Activated T-cell treated with anti-CD3 and anti-CD28 coated beads, Interleukin-2, amount 50 U/mL, for 4 hours (primary cell): ENCODE results near the gene LGALS7B. TPM values are rescaled to one million over a fixed set of nuclear protein-coding genes. Genes with fewer than 3 reads are reported as not detected.
A peak's percentile ranks its signal among the peaks of the same experiment; 100 is the strongest.

Experiments
- ATAC-seq, 2 donors: fragments of 200-7000 bp; cut with Tn5 transposase; one replicate each; pipeline ENCODE4 v1.10.0; 2021
- DNase-seq: peaks from one replicate; pipeline ENCODE4 v3.0.0-alpha.2; 2020
- H3K27me3 Mint-ChIP-seq: one replicate; pipeline ENCODE4 v1.8.0; 2021; ENCODE audit warnings: low read depth, mixed read lengths
- H3K36me3 Mint-ChIP-seq: one replicate; pipeline ENCODE4 v1.8.0; 2022; ENCODE audit warnings: mixed read lengths; ENCODE audit not compliant: insufficient read depth
- H3K4me1 Mint-ChIP-seq: one replicate; pipeline ENCODE4 v1.8.0; 2021; ENCODE audit warnings: low read depth, mixed read lengths
- H3K4me3 Mint-ChIP-seq: one replicate; pipeline ENCODE4 v1.8.0; 2021; ENCODE audit warnings: mild to moderate bottlenecking, moderate library complexity, mixed read lengths
- H3K9me3 Mint-ChIP-seq: one replicate; pipeline ENCODE4 v1.8.0; 2021; ENCODE audit warnings: mixed read lengths
- total RNA-seq, 3 donors: library from RNA; stranded (reverse); gene quantifications; one replicate each; pipeline ENCODE4 v1.2.1, GENCODE V29; 2021

LGALS7B gene
- total RNA-seq, 3 donors from 2014 or later = not detected

DNA sequence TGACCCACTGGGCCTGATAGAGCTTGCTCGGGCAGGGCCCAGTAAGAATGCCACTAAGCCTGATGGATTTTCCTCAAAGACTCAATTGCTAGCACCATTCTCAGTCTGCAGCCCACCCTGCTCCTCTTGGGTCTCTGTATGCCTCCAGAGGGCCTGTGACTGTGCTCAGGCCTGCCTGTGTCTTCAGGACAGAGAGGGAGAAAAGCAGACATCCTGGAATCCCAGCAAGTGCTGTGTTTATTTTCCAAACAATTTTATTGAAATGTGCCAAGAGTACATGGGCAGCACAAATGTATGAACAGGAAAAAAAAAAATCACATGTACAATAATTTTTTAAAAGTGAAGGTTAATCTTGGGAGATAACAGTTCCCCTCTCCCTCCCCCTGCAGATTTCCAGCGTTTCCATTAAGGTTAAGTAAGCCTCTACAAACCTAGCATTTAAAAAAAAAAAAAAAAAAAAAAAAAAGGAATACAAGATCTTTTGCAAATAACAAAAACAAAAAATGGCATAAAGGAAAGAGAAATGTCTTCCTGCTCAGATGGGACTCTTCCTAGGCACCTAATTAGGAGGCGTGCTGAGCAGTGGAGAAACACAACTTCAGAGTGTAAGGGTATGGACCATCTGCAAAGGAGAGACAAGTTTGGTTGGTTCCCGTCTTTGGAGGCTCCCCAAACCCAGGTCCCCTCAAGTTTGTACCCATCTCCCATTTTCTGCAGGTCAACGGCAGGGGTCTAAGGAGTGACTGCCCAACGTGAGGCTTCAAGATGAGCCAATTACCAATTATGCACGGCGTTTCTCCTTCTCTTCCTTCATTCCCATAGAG, 47.4 kb downstream of the LGALS7B start:
- H3K9me3 Mint-ChIP-seq = no peaks in the 10 kb centered on the region
- H3K4me1 Mint-ChIP-seq = peaks cover 41% of the 10 kb centered on the region
- DNase-seq (no peak), ATAC-seq (no peak)
- peaks cover 39% of the 10 kb centered on the region for H3K36me3 Mint-ChIP-seq
- no peak overlapping the region for H3K4me3 Mint-ChIP-seq
- H3K27me3 Mint-ChIP-seq = no peaks in the 10 kb centered on the region

DNA sequence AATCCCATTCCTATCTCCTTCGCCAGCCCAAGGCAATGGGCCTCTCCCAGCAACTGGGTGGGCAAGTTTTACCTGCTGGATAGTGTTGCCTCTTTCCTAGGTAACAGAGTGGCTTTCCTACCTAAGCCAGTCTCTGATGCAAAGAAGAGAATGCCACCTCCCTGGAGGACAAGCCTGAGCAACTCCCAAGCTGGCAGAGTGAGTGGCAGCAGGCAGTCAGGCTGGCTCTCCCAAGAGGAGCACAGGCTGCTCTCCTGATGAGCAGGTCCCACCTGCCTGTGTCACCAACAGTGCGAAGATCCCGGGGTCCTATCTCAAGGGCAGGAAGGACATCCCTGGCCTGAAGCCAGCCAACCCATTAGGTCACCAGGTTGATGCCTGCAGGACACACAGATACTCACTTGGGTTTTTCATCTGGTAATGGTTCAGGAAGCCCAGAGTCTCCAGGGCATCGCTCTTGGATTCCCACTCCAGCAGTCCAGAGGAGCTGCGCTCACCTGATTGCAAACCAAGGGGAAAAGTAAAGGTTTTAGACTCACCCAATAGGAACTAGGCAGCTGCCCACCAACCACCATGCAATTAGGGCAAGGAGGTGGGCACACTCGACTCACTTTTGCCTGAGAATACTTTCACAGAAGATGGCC, 48.1 kb downstream of the LGALS7B start:
- H3K27me3 Mint-ChIP-seq = no peaks in the 10 kb centered on the region
- DNase-seq = no peak
- H3K36me3 Mint-ChIP-seq = peaks cover 44% of the 10 kb centered on the region
- ATAC-seq = no peak
- no peak overlapping the region for H3K4me3 Mint-ChIP-seq
- H3K4me1 Mint-ChIP-seq = peaks cover 43% of the 10 kb centered on the region
- H3K9me3 Mint-ChIP-seq = no peaks in the 10 kb centered on the region

GRCh38 chr19:38837656-38838121, 48.7 kb downstream of the LGALS7B start:
- DNase-seq = no peak
- H3K36me3 Mint-ChIP-seq = peaks cover 50% of the 10 kb centered on the region

DNA sequence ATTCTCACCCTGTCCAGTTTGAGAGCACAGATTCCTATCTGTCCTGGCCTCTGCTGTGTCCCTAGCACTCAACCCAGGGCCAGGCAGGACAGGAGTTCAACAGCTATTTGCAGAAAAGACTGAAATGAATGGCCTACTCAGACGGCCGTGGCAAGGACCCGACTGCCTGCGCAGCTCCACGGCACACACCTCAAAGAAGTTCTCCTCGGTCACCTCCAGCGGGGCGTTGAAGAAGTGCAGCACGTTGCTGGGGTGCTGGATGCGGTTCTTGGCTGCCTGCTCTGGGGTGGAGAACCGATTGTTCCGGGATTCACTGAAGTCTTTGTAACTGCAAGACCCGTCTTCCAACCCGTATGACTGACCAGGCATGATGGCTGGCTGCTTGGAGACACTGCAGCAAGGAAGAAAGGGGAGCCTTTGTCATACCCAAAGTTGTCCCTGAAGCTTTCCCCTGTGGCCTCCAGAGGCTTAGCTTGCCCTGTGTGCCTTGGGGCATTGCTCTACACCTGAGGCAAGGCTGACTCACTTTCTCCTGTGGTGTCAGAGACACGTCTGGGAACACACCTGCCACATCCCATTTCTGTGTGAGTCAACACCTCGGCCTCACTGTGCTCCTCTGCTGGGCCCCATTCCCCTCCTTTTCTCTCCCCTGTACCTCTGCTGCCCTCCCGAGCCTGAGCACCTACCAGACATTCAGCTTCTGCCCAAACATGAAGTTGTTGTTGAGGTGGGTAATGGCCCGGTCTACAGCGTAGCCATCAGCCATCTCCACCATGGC, 49.4 kb downstream of the LGALS7B start:
- ATAC-seq (peak; percentile 73 to 74), DNase-seq (peak; percentile 60)
- no peaks in the 10 kb centered on the region for H3K9me3 Mint-ChIP-seq
- H3K36me3 Mint-ChIP-seq = peaks cover 57% of the 10 kb centered on the region
- no peaks in the 10 kb centered on the region for H3K27me3 Mint-ChIP-seq
- peak overlapping the region; percentile 26 for H3K4me3 Mint-ChIP-seq
- H3K4me1 Mint-ChIP-seq = peaks cover 53% of the 10 kb centered on the region

More at GRCh38 chr19:38837656-38838121, 48.7 kb downstream of the LGALS7B start:
- H3K4me1 Mint-ChIP-seq = peaks cover 46% of the 10 kb centered on the region
- H3K27me3 Mint-ChIP-seq = no peaks in the 10 kb centered on the region
- no peak for ATAC-seq
- H3K4me3 Mint-ChIP-seq = no peak overlapping the region
- no peaks in the 10 kb centered on the region for H3K9me3 Mint-ChIP-seq

DNA sequence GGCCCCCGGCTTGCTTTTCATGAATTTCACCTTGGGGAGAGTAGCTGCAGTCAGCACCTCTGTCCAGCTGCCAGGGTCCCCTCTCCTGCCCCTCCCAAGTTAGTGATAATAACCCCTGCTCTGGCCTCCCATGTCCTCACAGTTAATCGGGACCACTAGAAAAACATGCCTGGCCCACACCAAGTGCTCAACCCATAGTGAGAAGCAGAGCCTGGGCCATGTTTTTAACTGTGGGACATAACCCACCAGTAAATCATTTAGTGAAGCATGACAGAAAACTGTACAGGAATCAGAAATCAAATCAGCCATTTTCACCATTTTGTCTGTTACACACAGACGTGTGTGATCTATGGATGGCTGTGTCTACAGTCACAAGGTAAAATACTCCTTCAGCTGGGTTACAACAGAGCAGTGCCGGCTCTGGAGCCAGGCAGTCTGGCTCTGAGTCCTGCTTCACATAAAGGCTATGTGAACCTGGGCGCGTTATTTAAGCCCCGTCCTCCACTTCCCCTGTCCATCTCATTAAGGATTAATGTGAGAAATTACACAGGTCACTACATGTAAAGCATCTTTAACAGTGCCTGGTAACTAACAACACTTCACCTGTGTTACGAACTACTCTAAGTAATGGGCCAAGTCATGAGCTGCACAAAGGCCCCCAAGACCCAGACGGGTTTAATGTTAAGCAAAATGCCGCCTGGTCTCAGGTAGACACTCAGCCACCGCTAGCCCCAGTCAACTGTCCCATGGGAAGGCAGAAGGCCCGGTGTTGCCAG, 50.2 kb downstream of the LGALS7B start:
- ATAC-seq (no peak), DNase-seq (no peak)
- peaks cover 61% of the 10 kb centered on the region for H3K4me1 Mint-ChIP-seq
- H3K27me3 Mint-ChIP-seq = no peaks in the 10 kb centered on the region
- H3K9me3 Mint-ChIP-seq = no peaks in the 10 kb centered on the region
- H3K4me3 Mint-ChIP-seq = peak overlapping the region; percentile 26
- H3K36me3 Mint-ChIP-seq = peaks cover 63% of the 10 kb centered on the region

DNA sequence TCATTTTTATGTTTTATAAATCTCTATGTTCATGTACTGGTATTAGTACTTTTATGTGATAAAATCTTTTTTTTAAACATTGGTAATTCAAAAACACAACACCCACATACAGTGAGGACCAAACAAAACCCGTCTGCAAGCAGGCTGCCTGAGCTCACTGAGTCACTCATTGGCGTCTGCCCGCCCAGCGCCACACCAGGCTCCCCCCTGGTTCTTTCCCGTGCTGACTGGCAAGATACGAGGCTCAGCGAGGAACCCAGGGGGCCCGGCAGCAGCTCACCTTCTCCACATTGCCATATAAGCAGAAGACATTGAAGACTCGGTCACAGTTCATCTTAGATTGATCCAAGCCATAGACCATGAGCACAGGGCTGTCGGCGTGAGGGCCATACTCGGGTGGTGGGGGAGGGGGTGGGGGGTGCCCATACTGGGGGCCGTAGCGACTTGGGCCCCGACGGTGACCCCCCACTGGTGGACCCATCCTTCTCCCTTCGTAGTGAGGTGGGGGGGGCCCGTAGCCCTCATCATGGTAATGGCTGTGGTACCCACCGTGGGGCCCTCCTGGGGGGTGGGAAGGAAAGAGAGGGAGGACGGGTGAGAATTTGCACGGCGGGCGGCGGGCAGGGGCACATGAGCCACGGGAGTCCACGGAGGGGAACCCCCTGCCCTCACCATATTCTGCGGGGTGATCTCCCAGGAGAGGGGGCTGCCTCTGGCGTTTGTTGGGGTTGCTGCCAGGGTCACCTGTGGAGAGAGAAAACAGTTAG, 51.0 kb downstream of the LGALS7B start:
- Mint-ChIP-seq H3K4me1 (peaks cover 69% of the 10 kb centered on the region), H3K9me3 (no peaks in the 10 kb centered on the region), H3K4me3 (no peak overlapping the region), H3K36me3 (peaks cover 68% of the 10 kb centered on the region), H3K27me3 (no peaks in the 10 kb centered on the region)
- ATAC-seq = no peak
- DNase-seq = no peak

DNA sequence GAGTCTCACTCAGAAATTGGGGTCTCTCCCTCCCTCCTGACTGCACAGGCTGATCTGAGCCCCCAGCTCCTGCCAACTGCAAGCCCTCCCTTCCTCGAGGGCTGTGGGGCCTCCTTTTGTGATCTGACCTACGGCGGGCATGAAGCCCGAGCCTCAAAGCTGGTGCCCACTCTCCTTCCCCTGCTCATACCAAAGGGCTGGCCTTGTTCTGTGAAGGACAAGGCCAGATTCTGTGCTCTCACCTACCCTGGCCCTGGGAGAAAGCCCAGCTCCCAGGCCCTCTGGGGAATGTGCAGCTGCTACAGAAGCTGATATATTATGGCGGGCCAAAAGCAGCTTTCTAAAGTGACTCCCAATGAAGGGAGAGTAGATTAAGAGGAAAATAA, 51.6 kb downstream of the LGALS7B start:
- no peak for ATAC-seq
- Mint-ChIP-seq H3K27me3 (no peaks in the 10 kb centered on the region), H3K9me3 (no peaks in the 10 kb centered on the region), H3K36me3 (peaks cover 72% of the 10 kb centered on the region), H3K4me3 (peak overlapping the region; percentile 16), H3K4me1 (peaks cover 73% of the 10 kb centered on the region)
- no peak for DNase-seq

Other genes with a start within 250 kb of the LGALS7B start
- gene MAP4K1, start 171.2 kb upstream of the LGALS7B start, total RNA-seq = 100 to 1,000 TPM; 109 to 130 (median 126) TPM
- gene EIF3K, start 170.0 kb upstream of the LGALS7B start, total RNA-seq = 100 to 1,000 TPM; 370 to 409 (median 401) TPM
- 100 to 1,000 TPM; 215 to 233 (median 230) TPM for gene ACTN4, start 141.6 kb upstream of the LGALS7B start, total RNA-seq
- gene CAPN12, start 44.7 kb upstream of the LGALS7B start, total RNA-seq = 1 to 10 TPM in 2 of 3 donors, under 1 TPM in 1; 0.99 to 1.1 (median 1.0) TPM
- gene LGALS7, start 15.7 kb upstream of the LGALS7B start, total RNA-seq = not detected
- gene LGALS4, start 23.7 kb downstream of the LGALS7B start, total RNA-seq = 1 to 10 TPM; 1.7 to 2.7 (median 2.2) TPM
- 100 to 1,000 TPM in 2 of 3 donors, 10 to 100 TPM in 1; 91.1 to 109 (median 108) TPM for gene ECH1, start 42.6 kb downstream of the LGALS7B start, total RNA-seq
- 100 to 1,000 TPM; 679 to 736 (median 698) TPM for gene HNRNPL, start 60.8 kb downstream of the LGALS7B start, total RNA-seq
- gene RINL, start 89.1 kb downstream of the LGALS7B start, total RNA-seq = 10 to 100 TPM; 65.2 to 77.3 (median 68.6) TPM
- gene SIRT2, start 110.4 kb downstream of the LGALS7B start, total RNA-seq = 10 to 100 TPM; 23.5 to 29.8 (median 27.3) TPM
- 100 to 1,000 TPM; 150 to 174 (median 169) TPM for gene NFKBIB, start 110.8 kb downstream of the LGALS7B start, total RNA-seq
- gene CCER2, start 123.0 kb downstream of the LGALS7B start, total RNA-seq = under 1 TPM in 2 of 3 donors, not detected in 1; 0.33 to 0.63 TPM
- gene SARS2, start 141.6 kb downstream of the LGALS7B start, total RNA-seq = 10 to 100 TPM; 42.5 to 49.5 (median 46.8) TPM
- 100 to 1,000 TPM; 157 to 192 (median 185) TPM for gene MRPS12, start 141.7 kb downstream of the LGALS7B start, total RNA-seq
- under 1 TPM; 0.10 to 0.29 (median 0.14) TPM for gene FBXO17, start 186.5 kb downstream of the LGALS7B start, total RNA-seq
- gene FBXO27, start 243.3 kb downstream of the LGALS7B start, total RNA-seq = under 1 TPM; 0.18 to 0.63 (median 0.20) TPM